8988T (cell line): ENCODE data around the gene ZNF598.

Experiments used
- DNase-seq: peaks from one replicate; pipeline ENCODE4 v3.0.0; 2011

The ZNF598 gene

DNA sequence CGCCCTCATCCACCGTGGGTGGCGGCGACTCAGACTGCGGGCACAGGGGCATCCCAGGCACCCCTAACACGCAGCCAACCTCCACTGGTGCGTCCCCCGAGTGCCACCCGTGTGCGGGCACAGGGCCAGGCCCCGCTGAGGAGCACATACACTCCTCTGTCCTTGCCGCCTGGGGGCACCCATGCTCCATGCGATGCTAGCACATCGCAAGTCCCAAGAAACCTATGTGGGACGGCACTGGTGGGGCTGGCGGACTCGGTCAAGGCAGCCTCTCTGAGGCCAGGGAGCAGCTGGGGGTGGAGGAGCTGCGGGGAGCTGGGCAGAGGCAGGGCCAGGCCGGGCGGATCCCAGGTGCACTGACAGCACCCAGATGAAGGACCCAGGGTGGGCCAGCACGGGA lies 4.0 kb downstream of the ZNF598 start:
- no peak for DNase-seq

DNA sequence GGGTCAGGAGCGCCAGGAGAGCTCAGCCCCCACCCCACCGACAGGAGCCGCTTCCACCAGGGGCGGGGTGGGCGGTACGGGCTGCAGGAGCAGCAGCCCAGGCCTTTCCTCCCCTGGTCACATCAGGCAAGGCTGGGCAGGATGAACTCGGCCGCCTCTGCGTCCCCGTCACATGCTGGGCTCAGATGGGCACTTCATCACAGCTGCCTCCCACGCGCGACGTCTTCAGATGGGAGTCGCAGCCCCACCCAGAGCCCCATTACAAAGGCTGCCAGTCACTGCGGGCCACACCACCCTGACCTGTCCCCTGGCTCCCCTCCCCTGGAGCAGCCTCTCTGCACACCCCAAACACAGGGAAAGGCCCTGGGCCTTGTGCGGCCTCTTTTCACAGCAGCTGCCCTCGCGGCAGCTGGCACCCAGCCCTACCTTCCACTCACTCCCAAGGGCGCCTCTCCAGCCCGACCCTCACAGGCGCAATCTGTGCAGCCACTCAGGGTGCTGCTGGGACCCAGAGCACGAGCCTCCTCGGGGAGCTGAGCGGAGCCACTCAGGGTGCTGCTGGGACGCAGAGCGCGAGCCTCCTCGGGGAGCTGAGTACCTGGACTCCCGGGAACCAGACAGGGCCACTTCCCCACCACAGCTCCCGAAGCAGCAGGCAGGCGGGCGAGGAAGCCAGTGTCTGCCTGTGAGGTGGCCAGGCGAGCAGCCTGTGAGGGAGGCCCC lies 4.7 kb downstream of the ZNF598 start:
- no peak for DNase-seq

DNA sequence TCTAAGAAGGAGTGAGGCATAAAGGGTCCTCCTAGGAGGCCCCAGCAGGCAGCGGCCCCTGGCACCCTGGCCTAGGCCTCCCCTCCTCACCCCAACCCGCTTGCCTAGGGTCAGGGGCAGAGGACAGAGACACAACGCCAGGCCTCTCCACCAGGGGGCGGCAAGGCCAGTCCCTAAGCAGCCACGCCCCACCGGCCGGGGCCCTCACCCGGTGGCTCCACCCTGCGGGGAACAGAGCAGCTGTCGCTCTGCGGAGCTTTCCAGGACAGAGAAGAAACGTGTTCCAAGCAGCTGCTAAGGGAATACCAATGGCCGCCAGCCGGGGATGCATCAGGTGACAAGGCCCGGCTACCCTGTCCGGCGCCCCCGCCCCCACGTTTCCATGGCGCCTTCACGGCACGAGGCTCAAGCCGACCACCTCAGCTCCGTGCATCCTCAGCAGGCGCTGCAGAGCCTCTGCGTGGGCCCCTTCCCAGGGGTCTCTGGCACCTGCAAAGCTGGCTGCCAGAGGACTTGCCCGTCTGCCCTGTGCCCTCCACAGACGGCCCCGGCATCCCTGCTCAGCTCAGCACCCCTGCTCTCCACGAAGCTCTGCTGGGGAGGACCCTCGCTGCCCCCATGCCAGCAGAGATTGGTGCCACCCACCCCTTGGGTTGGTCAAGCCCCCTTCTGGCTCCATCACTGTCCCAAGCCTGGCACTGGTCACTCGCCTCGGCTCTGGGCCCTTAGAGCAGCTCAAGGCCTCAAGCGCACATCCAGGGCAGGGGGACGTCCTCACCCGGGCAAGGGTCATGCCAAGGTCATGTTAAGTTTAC lies 5.6 kb downstream of the ZNF598 start:
- peak; percentile 94 for DNase-seq

DNA sequence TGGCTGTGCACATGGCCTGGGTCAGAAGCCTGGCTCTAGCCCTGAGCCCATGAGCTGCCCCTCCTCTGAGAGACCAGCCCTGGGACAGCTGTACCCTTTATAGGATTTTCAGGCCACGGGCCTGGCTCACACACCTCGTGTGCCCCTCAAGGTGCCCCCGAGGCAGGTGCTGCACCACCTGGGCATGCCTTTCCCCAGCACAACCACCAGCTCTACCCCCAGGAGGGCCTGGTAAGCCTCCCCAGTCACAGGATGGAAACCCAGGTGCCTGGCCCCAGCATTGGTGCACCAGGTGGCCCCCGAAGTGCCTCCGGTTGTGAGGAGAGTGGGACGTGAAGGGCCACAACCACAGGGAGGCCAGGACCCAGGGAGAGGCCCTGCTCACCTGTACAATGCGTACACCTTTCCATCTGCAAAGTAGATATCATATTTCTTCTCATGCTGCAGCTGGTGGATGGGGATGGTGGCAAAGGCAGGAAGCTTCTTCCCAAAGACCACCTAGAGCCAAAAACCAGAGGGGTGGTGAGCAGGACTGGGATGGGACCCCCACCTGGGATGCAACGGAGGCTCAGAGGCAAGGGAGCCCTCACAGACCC lies 6.3 kb downstream of the ZNF598 start:
- DNase-seq, result no peak

DNA sequence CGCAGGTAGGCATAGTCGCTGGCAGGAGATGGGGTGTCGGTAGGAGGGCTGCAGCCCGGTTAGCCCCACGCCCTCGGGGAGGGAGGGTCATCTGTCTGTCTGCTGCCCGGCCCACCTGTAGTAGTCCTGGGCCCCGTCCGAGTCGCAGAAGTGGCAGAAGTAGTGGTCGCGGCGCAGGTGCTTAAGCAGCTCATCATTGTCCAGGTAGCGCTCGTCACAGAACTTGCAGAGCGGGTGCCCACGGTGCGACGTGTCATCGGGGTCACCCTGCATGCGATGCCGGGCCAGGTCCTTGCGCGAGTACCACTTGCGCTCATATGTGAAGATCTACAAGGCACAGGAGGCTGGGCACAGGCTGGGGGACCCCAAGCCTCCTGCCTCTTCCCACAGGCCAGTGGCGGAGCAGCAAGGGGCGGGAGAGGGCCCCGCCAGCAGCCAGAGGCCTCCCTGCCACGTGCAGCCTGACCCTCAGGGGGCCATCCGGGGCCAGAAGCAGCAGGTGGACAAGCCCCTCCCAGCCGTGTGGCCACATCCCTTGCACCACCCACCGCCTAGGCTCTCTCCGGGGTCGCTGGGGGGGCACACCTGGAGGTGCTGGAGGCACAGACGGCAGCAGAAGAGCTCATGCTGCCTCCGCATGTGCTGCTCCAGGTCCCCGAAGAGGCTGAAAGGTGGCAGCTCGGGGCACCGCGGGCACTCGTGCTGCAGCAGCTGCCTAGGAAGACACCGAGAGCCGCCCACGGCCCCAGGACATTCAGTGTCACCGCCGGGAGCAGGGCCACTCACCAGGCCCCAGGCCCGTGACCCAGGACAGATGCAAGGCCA lies 7.0 kb downstream of the ZNF598 start:
- no peak for DNase-seq

DNA sequence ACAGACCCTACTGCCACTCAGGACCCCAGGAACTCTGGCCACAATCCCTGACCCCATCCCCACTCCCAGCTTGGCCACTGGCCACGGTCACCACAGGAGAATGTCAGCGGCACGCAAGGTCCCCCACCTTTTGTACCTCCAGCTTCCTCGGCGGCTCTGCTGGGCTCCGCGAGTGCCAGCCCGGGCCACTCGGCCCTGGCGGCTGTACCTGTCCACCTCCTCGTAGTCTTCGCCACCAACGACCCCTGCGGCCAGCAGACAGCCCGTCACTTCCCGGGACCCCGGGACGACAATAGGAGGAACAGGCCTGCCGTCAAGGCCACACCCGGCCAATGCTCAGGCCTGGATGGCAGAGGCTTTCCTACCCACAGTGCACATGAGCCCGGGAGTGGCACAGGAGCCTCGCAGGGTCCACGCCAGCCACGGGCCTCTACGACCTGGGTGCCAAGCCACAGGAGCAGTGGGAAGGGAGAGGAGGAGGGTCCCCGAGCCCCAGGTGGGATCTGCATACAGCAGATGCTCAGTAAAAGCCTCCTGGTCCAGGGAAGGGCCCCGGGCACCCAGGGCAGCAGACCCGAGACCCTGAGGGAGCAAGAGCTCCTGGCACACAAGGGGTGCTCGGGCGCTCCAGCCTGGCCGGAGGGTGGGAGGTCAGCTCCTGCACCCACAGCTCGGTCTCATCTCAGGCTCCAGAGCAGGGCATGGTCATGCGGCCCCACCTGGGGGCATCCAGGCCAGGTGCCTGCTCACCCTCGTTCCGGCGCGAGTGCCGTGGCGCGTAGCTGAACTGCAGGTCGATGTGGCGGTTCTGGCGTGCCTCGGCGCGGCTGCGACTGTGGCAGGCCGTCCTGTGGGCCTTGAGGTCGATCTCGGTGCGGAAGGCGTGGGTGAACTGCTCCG lies 7.9 kb downstream of the ZNF598 start:
- DNase-seq, result no peak

DNA sequence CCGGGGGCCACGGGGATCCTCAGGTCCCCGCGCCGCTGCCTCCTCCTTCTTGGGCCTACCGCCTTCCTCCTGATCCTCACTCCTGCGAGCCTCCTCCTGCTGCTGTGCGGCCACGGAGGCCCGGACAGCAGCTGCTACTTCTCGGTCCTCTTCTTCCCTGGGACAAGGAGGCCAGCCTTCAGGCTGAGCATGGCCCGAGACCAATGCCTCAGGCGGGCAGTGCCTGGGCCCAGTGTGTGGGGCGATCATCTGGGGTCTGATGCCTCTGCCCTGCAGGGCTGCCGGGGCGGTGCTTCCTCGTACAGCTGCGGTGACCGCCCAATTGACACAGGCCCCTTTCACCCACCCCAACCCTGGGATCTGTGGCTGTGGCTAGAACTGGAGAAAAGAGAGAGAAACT lies 8.6 kb downstream of the ZNF598 start:
- no peak for DNase-seq

DNA sequence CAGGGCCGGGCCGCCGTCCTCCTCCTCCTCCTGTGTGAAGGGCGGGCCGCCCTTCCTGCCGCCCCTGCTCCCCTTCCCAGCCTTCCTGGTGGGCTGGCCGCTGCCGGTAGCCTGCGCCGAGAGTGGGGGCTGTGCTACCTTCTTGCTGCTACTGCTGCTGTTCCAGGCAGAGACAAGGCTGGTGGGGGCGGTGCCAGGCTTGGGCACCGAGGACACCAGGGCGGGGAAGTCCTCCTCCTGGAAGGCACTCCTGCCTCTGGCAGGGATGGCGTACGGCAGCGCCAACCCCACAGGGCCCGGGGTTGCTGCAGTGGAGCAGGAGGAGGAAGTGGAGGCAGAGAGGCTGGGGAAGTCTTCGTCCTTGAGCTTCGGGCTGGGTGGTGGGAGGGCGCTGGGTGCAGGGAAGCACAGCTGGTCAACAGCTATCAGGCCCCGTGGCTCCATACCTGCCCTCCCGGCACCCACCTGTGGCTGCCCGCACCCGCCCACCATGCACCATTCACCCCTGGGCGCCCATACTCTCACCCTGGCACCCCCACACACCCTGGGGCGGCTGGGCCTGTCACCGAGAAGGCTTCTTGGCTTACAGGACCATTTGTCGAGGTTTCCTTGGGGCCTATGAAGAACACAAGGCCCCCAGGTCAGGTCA lies 9.6 kb downstream of the ZNF598 start:
- DNase-seq, result no peak

DNA sequence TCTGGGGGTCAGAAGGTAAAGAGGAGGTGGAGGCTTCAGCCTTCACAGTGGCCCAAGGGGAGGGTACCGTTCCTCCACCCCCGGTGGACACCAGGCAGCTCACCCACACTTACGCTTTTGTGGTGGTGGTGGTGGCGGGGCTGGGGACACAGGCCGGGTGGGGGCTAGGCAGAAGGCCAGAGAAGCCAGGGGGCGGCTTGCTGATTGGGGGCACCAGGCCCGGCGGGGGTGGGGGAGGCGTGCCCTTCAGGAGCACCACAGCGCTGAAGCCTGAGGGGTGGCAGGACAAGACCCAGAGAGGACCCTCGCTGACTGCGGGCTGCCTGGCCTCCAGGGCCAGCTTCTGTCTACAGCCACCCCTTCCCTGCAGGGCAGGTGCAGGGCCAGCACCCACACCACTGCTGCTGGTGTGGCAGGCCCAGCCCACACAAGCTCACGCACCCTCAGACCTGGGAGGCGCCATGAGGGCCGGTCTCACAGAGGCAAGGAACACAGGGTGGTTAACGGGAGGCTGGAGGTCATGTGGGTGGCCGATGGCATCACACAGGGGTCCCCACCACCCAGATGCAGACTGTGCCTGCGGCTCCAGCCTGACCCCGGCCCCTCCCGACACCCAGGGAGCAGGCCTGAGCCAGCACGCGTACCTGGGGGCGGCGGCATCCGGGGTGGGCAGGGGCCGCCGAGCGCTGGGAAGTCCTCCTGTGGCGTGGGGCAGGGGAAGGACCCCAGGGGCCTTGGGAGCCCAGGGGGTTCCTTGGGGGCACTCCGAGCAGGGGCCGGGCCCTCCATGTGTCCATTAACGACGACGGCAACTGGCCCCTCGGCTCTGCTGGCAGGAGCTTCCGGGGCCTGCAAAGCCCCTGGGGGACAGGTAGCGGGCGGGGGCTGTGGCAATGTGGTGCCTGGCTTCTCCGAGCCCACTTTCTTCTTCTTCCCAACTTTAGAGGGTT lies 10.5 kb downstream of the ZNF598 start:
- no peak for DNase-seq

DNA sequence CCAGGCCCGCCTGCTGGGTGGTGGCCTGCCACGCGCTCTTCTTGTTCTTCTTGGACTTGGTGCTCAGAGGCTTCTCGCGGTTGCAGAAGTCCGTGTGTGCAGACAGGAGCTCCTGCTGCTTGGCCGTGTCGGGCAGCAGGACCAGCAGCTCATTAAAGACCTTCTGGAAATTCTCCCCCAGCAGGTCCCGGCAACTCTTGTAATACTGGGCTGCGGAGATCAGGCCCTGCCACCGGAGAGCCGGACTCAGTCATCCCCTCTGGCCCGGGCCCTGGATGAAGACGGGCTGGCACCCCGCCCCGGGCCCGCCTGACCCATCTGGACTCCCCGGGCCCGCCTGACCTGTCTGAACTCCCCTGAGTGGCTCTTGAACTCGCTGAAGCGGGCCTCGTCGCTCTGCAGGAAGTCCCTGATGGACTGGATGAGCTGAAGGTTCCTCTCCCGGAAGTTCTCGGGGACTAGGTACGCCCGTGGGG lies 11.2 kb downstream of the ZNF598 start:
- no peak for DNase-seq

DNA sequence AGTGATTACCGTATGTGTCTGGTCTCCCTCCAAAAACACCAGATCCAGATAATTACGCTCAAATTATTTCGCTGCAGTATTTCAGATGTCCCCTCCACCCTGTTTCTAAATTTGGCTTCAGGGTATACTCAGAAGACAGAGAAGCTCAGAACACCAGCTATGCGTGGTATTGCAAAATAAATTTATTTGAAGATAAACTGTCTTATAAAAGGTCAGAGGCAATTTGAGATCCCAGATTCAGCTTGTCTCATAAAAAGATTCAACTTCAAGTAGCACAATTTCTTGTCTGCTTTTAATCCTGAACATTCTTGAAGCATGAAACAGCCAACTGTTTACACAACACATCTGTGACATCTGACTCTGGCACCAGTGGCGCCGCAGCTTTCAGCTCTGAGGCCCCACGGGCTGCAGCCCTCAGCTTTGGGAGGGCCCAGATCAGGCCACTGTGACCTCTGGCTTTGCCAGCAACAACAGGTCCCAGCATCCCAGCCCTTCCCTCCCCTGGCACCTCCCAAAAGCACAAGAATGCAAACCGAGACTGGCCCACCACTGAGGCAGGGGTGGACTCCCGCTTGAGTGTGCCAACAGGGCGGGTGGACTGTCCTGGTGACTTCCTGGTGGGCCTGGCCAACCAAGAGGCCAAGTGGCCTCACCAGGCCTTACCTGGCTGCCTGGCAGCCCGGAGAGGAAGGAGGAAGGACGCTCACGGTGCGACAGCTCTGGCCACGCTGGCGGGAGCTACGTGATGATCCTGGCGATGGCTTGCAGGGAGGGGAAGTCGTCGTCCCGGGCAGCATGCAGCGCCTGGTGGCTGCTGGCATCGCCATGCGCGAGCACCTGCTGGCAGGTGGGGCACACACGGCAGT lies 11.9 kb downstream of the ZNF598 start:
- no peak for DNase-seq

DNA sequence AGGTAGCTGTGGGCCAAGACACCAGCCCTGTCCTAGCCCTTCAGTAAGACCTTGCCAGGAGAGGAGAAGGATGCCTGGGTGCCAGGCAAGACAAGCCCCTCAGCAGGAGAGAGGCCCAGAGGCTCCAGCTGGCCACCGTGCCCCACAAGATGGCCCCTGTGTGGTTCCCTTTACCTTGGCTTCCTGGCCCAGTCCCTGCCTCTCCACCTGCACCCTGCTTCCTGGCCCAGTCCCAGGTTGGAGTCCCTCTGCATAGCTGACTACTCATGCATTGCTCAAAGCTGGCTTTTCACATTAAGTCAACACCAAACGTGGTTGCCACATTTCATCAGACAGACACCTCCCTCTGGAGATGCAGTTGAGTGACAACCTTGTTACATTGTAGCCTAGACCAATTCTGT lies 15.9 kb downstream of the ZNF598 start:
- DNase-seq, result no peak

DNA sequence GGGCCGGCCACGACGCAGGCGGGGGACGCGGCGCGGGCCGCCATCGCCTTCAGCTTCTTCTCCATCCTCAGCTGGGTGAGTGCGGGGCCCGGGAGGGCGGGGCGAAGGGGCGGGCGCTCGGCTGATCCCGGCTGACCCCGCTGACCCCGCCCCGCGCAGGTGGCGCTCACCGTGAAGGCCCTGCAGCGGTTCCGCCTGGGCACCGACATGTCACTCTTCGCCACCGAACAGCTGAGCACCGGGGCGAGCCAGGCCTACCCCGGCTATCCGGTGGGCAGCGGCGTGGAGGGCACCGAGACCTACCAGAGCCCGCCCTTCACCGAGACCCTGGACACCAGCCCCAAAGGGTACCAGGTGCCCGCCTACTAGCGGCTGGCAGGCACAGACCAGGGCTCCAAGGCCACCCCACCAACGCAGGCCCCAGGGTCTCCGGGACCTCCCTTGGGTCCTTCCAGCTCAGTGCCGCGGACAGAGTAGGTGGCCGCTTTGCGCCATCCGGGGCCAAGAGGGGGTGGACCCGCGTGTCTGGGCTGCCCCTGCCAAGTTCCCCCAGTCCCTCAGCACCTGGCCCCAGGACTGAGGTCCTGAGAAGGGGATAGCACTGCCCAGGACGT lies 16.8 kb downstream of the ZNF598 start:
- DNase-seq, result no peak

DNA sequence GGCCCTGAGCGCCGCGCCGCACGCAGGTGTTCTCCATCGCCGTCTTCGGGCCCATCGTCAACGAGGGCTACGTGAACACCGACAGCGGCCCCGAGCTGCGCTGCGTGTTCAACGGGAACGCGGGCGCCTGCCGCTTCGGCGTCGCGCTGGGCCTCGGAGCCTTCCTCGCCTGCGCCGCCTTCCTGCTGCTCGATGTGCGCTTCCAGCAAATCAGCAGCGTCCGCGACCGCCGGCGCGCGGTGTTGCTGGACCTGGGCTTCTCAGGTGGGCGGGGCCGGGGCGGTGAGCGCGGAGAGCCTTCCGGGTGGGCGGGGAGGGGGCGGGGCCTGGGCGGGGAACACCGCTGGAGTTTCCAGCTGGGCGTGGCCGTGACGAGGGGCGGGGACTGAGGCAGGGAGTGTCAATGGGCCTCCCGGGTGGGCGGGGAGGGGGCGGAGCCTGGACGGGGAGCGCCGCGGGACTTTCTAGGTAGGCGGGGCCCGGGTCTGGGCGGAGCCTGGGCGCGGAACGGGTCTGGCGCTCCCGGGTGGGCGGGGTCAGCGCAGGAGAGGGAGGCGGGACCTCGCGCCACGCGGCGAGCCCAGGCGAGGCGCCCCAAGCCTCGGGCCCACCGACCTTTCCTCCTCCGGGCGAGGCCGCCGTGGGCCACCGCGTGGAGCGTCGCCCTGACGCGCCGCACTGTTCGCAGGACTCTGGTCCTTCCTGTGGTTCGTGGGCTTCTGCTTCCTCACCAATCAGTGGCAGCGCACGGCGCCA lies 17.5 kb downstream of the ZNF598 start:
- DNase-seq, result peak; percentile 75

DNA sequence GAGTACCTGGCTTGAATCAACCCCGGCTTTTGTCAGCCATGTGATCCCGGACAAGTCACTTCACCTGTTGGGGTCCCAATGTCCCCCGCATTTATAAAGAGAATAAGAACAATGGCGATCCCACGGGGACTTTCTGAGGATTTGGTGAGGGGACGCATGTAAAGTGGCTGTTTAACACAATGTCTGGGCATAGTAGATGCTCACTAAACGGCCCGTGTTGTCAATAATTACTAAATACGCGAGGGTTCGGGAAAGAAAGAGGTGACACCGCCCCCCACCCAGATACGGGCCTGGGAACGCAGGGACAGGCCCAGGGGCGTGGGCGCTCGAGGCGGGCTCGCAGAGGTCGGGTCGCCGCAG lies 18.1 kb downstream of the ZNF598 start:
- DNase-seq, result no peak

DNA sequence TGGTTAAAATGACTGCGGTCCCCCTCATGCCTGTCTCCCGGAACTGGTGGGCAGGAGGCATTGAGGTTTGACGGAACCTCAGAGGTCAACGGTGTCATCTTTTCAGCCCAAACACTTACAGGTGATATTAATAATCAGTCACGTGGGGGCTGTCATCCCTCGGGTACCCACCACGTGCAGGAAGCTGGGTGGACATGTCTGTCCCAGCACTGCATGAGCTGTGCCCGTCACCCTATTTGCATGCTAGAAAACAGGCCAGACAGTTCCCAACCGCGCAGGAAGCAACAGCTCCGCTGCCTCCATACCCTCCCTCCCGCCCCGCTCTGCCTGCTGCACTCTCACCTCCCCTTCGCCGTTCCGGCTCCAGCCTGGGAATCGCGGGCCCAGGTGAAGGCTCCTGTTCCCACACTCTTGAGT lies 18.5 kb downstream of the ZNF598 start:
- DNase-seq, result no peak

DNA sequence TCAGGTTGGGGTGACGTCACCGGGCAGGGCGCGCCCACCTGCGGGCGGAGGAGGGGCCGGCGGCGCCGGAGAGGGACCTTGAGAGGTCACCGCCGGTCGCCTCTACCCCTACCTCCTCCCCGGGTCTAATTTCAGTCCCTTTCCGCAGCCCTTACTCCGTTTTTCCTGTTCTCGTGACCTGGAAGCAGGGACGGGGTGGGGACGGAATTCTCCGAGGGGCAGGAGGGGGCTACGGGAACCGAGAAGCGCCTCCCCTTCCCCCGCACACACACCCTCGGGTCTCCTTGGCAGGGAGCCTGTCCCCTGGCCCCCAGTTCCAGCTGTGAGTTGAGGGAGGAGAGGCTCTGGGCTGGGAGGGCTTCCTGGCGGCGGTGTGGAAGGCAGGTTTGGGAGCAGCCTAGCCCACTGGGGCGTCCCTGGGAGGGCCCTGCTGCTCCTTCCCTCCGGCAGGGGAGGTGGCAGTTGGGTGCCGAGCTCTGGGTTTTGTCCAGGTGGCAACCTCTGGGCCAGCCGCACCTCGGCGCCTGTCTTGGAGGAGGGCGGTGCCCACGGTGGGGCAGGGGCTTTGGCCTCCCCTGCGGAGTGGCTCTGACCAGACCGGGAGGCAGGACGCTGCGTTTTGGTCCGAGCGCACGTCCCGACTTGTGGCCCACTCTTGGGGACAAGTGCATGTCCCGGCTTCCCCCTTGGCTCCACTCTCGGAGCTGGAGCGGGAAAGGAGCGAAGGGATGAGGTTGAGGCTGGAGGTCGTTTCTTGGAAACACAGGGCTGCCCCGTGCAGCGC lies 19.1 kb downstream of the ZNF598 start:
- no peak for DNase-seq

DNA sequence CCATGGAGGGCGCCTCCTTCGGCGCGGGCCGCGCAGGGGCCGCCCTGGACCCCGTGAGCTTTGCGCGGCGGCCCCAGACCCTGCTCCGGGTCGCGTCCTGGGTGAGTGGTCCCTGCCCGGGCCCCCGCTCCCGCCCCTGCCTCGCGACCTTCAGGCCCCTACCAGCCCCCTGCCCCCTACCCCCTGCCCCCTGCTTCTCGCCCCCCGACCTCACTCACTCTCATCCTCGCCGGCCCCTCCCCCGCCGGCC lies 19.6 kb downstream of the ZNF598 start:
- DNase-seq, result no peak
